Neural cell (in vitro differentiated cells): ENCODE data around the gene SMG6. TPM values are rescaled to one million over a fixed set of nuclear protein-coding genes. Genes with fewer than 3 reads are reported as not detected.

Source experiments
- H2AFZ ChIP-seq: fragments of 200-600, 300-800 bp; sonication (generic), shearing (Covaris generic); 2 replicates; pipeline ENCODE4 v1.6.0; 2014; ENCODE audit warnings: low read depth, mild to moderate bottlenecking, antibody characterized with exemption, low read length, moderate library complexity
- H3F3A ChIP-seq: fragments of 200-600 bp; shearing (Covaris generic); 2 replicates; pipeline ENCODE4 v1.6.1; 2016; ENCODE audit warnings: mild to moderate bottlenecking, moderate library complexity, mixed read lengths, antibody characterized with exemption, low read length; ENCODE audit not compliant: insufficient read depth, poor library complexity, severe bottlenecking
- H3K27ac ChIP-seq: fragments of 200-600, 300-800 bp; sonication (generic), shearing (Covaris generic); 2 replicates; pipeline ENCODE4 v1.5.1; 2014; ENCODE audit warnings: mild to moderate bottlenecking, low read length, moderate library complexity
- H3K27me3 ChIP-seq: fragments of 300-800, 200-600 bp; sonication (generic), shearing (Covaris generic); 2 replicates; pipeline ENCODE4 v1.6.0; 2014; ENCODE audit warnings: mild to moderate bottlenecking, low read depth, low read length, moderate library complexity; ENCODE audit not compliant: insufficient read depth
- H3K36me3 ChIP-seq: fragments of 300-800, 200-600 bp; sonication (generic), shearing (Covaris generic); 2 replicates; pipeline ENCODE4 v1.5.1; 2014; ENCODE audit warnings: mild to moderate bottlenecking, antibody characterized with exemption, low read length, moderate library complexity; ENCODE audit not compliant: insufficient read depth
- H3K4me2 ChIP-seq: fragments of 300-800, 200-600 bp; sonication (generic), shearing (Covaris generic); 2 replicates; pipeline ENCODE4 v1.6.0; 2014; ENCODE audit warnings: mild to moderate bottlenecking, low read length
- H3K4me3 ChIP-seq: fragments of 300-800, 200-600 bp; sonication (generic), shearing (Covaris generic); 2 replicates; pipeline ENCODE4 v1.5.1; 2014; ENCODE audit warnings: mild to moderate bottlenecking, low read length, moderate library complexity
- H3K79me2 ChIP-seq: fragments of 200-600 bp; shearing (Covaris generic); replicated peaks from 2 replicates; pipeline ENCODE4 v1.6.0; 2014; ENCODE audit warnings: mild to moderate bottlenecking, low read length, moderate library complexity; ENCODE audit not compliant: insufficient read depth
- H3K9ac ChIP-seq: fragments of 300-800, 200-600 bp; sonication (generic), shearing (Covaris generic); 2 replicates; pipeline ENCODE4 v1.6.1; 2016; ENCODE audit warnings: mild to moderate bottlenecking, low read length, mixed read lengths
- H3K9me2 ChIP-seq: fragments of 200-600 bp; shearing (Covaris generic); 2 replicates; pipeline ENCODE4 v1.6.1; 2016; ENCODE audit warnings: mild to moderate bottlenecking, low read length, mixed read lengths; ENCODE audit not compliant: insufficient read depth
- H3K9me3 ChIP-seq: fragments of 200-600, 300-800 bp; sonication (generic), shearing (Covaris generic); 2 replicates; pipeline ENCODE4 v1.6.1; 2016; ENCODE audit warnings: mild to moderate bottlenecking, mixed run types, low read length, moderate library complexity, mixed read lengths
- H4K20me1 ChIP-seq: fragments of 200-600 bp; shearing (Covaris generic); 2 replicates; pipeline ENCODE4 v1.6.1; 2016; ENCODE audit warnings: mild to moderate bottlenecking, mixed run types; ENCODE audit not compliant: insufficient read depth
- CTCF ChIP-seq: fragments of 450-650 bp; IDR thresholded peaks from 2 replicates; pipeline ENCODE4 v1.5.1; 2014; ENCODE audit warnings: antibody characterized with exemption, mild to moderate bottlenecking, moderate library complexity; ENCODE audit not compliant: poor library complexity, severe bottlenecking
- EP300 ChIP-seq: fragments of 450-650 bp; conservative IDR thresholded peaks from 2 replicates; pipeline ENCODE4 v1.6.1; 2014; ENCODE audit warnings: antibody characterized with exemption, mild to moderate bottlenecking, moderate library complexity; ENCODE audit not compliant: poor library complexity, severe bottlenecking
- EZH2 ChIP-seq: fragments of 200-600, 300-800 bp; shearing (Covaris generic), sonication (generic); IDR thresholded peaks from 2 replicates; pipeline ENCODE4 v1.6.1; 2014; ENCODE audit warnings: antibody characterized with exemption, low read length, borderline replicate concordance, mild to moderate bottlenecking; ENCODE audit not compliant: insufficient read depth, poor library complexity, severe bottlenecking
- MXI1 ChIP-seq: fragments of 450-650 bp; conservative IDR thresholded peaks from 2 replicates; pipeline ENCODE4 v1.6.1; 2014; ENCODE audit warnings: antibody characterized with exemption, mild to moderate bottlenecking; ENCODE audit not compliant: poor library complexity, severe bottlenecking
- POLR2AphosphoS5 ChIP-seq: IDR thresholded peaks from 2 replicates; pipeline ENCODE4 v1.6.1; 2012
- RAD21 ChIP-seq: fragments of 450-650 bp; conservative IDR thresholded peaks from 2 replicates; pipeline ENCODE4 v1.6.1; 2014; ENCODE audit warnings: antibody characterized with exemption, mild to moderate bottlenecking, moderate library complexity
- REST ChIP-seq: IDR thresholded peaks from 2 replicates; pipeline ENCODE4 v1.6.1; 2012; ENCODE audit warnings: borderline replicate concordance
- SMC3 ChIP-seq: fragments of 450-650 bp; conservative IDR thresholded peaks from 2 replicates; pipeline ENCODE4 v1.6.1; 2014; ENCODE audit warnings: antibody characterized with exemption, mild to moderate bottlenecking, moderate library complexity; ENCODE audit not compliant: poor library complexity
- TAF1 ChIP-seq: IDR thresholded peaks from 2 replicates; pipeline ENCODE4 v1.6.1; 2012; ENCODE audit warnings: low read depth
- polyA plus RNA-seq: library from polyadenylated mRNA; depleted of rRNA; stranded (reverse); fragments of >200 nt; gene quantifications from 2 replicates; pipeline ENCODE4 v1.2.3, GENCODE V29; 2014

SMG6 gene
- polyA plus RNA-seq, 1 donor from 2014 or later = 13.9 TPM

GRCh38 chr17:2233441-2233947 lies 70.1 kb downstream of the SMG6 start:
- no peak overlapping the region for H3K4me3 ChIP-seq
- TF ChIP-seq EZH2 (no peak), CTCF (no peak)
- no peaks in the 10 kb centered on the region for H3K36me3 ChIP-seq
- no peaks in the 10 kb centered on the region for H3K79me2 ChIP-seq
- no peak overlapping the region for H3K27ac ChIP-seq
- H3K9me2 ChIP-seq = no peaks in the 10 kb centered on the region
- no peaks in the 10 kb centered on the region for H3K9me3 ChIP-seq
- no peak overlapping the region for H2AFZ ChIP-seq
- no peaks in the 10 kb centered on the region for H3F3A ChIP-seq
- no peaks in the 10 kb centered on the region for H4K20me1 ChIP-seq
- no peak overlapping the region for H3K4me2 ChIP-seq
- H3K9ac ChIP-seq = no peak overlapping the region
- no peaks in the 10 kb centered on the region for H3K27me3 ChIP-seq

- Histone ChIP-seq H4K20me1 (no peaks in the 10 kb centered on the region), H2AFZ (no peak overlapping the region), H3K79me2 (no peaks in the 10 kb centered on the region), H3K36me3 (no peaks in the 10 kb centered on the region), H3K27me3 (no peaks in the 10 kb centered on the region), H3K9me3 (no peaks in the 10 kb centered on the region), H3K4me3 (no peak overlapping the region), H3K4me2 (no peak overlapping the region), H3F3A (no peaks in the 10 kb centered on the region), H3K27ac (no peak overlapping the region), H3K9ac (no peak overlapping the region), H3K9me2 (no peaks in the 10 kb centered on the region)
- TF ChIP-seq POLR2AphosphoS5 (no peak), RAD21 (no peak), EP300 (no peak), TAF1 (no peak), MXI1 (no peak), REST (no peak), SMC3 (no peak), EZH2 (no peak), CTCF (no peak)
Observed at GRCh38 chr17:2232244-2232638, 71.3 kb downstream of the SMG6 start.
